DMS 273 (cell line): ENCODE data around the gene LEFTY1.
"Not testable (repeated sequence)": the region's sequence is repeated elsewhere in the genome, so short reads cannot be mapped to it uniquely, and the experiment has no call there.

Source experiments
- DNase-seq: peaks from one replicate; lab custom pipeline; 2025; ENCODE audit not compliant: unreplicated experiment; lab: John Stamatoyannopoulos, UW

LEFTY1 gene

GRCh38 chr1:225888289-225888897 lies 553 bp downstream of the LEFTY1 start:
- DNase-seq, result no peak

- DNase-seq, result not testable (repeated sequence)
Measured at GRCh38 chr1:225887554-225888288, 1.2 kb downstream of the LEFTY1 start.

- no peak for DNase-seq
Measured at GRCh38 chr1:225887030-225887314, 2.0 kb downstream of the LEFTY1 start.

GRCh38 chr1:225886159-225887029 lies 2.6 kb downstream of the LEFTY1 start:
- DNase-seq, result no peak

- no peak for DNase-seq
Measured at GRCh38 chr1:225885336-225885735, 3.6 kb downstream of the LEFTY1 start.

- no peak for DNase-seq
Measured at GRCh38 chr1:225883616-225884265, 5.2 kb downstream of the LEFTY1 start.

- DNase-seq, result peak; percentile 71
Measured at GRCh38 chr1:225882694-225883615, 6.0 kb downstream of the LEFTY1 start.

GRCh38 chr1:225881959-225882693 lies 6.8 kb downstream of the LEFTY1 start, which contains the start of gene TMEM63A:
Gene TMEM63A (minus strand): TSS chr1:225882380. CDS start chr1:225877580, 4,800 bp downstream.
- DNase-seq, result peak; percentile 92

GRCh38 chr1:225881081-225881958 lies 7.6 kb downstream of the LEFTY1 start:
- DNase-seq, result no peak

- no peak for DNase-seq
Measured at GRCh38 chr1:225880636-225881035, 8.3 kb downstream of the LEFTY1 start.

GRCh38 chr1:225880222-225880588 lies 8.7 kb downstream of the LEFTY1 start:
- DNase-seq, result peak; percentile 39

GRCh38 chr1:225879521-225880221 lies 9.3 kb downstream of the LEFTY1 start:
- DNase-seq, result no peak

- no peak for DNase-seq
Measured at GRCh38 chr1:225878282-225878681, 10.7 kb downstream of the LEFTY1 start.

- peak; percentile 63 for DNase-seq
Measured at GRCh38 chr1:225877580-225877979, 11.4 kb downstream of the LEFTY1 start.

- no peak for DNase-seq
Measured at GRCh38 chr1:225876900-225877510, 11.9 kb downstream of the LEFTY1 start.

- DNase-seq, result no peak
Measured at GRCh38 chr1:225875044-225875815, 13.7 kb downstream of the LEFTY1 start.

- DNase-seq, result no peak
Measured at GRCh38 chr1:225874431-225874830, 14.5 kb downstream of the LEFTY1 start.
